ENCODE data around the gene TNFRSF8.
A peak's percentile ranks its signal among the peaks of the same experiment; 100 is the strongest.

The TNFRSF8 gene

GRCh38 chr1:12143631-12144155 is 80.6 kb downstream of the TNFRSF8 start:
- peak; percentile 99 for DNase-seq

DNA sequence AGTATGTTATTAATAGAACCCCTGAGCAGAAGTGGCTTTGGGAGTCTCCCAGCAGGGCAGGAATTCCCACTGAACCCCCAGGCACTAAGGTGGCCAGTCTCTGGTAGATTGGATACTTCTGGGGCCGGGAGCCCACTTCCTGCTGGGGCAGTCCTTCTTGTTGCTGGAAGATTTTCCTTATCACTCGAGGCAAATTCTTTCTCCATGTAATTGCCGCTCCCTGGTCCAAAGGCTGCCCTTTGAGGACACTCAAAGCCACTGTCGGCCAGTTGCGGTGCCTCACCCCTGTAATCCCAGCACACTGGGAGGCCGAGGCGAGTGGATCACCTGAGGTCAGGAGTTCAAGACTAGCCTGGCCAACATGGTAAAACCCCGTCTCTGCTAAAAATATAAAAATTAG is 81.1 kb downstream of the TNFRSF8 start:
- no peak for DNase-seq

DNA sequence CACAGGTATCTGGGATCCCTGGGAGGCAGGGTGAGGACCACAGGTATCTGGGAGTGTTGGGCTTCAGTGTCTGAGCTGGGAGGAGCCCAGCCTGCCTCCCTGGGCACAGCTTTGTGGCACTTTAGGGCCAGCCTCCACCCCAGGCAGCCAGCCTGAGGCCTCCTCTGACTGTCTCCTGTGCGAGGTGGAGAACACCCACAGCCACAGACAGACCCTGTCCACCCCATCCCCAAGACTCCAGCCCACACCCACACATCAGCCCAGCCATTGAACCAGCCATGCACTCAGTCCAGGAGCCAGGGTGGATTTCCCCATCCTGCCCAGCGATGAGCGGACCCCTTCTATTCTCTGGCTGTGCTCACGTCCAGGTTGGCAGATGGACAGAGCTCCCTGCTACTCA is 81.9 kb downstream of the TNFRSF8 start:
- no peak for DNase-seq

- no peak for DNase-seq
Measured at GRCh38 chr1:12145616-12146342, 82.7 kb downstream of the TNFRSF8 start.

DNA sequence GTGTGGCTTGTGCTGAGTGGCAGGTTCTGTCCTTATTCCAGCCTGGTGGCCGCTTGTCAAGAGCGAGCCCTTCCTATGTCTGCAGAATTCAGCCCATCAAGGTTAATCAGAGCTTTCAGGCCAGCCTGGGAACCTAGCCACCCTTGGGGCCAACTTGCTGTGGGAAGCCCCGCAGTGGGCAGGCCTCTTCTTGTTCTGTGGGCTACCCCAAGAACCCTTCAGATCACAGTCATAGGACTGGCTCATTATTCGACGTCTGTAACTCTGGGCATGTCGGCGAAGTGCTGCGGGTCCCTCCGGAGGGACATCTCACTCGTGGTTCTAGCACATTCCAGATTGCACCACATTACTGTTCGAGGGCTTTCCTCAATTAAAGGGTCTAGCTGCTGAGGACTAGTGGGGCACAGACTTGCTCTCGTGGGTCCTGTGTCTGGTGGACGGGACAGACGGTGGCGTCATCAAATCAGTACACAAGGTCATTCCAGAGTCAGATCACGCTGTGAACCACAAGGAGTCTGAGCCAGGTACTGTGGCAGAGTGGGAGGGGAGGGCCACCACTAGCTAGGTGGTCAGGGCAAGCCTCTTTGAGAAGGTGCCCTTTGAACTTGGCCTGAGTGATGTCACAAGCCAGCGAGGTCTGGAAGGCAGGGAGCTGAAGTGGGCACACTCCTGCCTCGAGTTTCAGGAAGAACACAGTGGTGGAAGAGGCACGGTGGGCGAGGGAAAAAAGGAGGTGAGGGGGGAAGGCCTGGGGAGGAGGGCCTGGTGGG is 83.4 kb downstream of the TNFRSF8 start:
- DNase-seq = no peak

DNA sequence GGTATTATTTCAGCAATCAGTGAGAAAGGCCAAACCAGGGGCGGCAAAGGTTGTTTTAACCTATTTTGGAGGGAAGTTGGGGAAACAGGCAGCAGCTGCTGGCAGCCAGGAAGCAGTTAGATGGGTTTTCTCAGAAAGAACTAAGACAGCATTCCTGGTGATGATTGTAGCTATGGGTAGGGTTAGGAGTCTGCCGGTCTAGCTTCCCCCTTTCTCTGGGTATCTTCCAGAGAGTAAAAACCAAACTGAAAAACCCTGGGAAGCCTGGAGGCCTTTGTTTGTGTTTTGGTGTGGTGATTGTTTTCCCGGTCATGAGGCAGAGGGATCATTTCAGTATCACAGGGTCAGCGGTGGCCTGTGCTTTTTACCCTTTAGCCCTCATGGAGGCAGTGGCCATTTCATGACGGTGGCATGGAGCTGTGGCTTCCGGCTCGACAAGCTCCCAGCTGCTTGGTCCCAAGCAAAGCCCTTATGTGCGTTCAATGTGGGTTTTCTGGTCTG is 84.1 kb downstream of the TNFRSF8 start:
- peak; percentile 22 for DNase-seq

GRCh38 chr1:12148160-12148957 is 85.3 kb downstream of the TNFRSF8 start:
- peak; percentile 39 for DNase-seq

GRCh38 chr1:12148958-12149790 is 86.1 kb downstream of the TNFRSF8 start:
- DNase-seq = no peak

DNA sequence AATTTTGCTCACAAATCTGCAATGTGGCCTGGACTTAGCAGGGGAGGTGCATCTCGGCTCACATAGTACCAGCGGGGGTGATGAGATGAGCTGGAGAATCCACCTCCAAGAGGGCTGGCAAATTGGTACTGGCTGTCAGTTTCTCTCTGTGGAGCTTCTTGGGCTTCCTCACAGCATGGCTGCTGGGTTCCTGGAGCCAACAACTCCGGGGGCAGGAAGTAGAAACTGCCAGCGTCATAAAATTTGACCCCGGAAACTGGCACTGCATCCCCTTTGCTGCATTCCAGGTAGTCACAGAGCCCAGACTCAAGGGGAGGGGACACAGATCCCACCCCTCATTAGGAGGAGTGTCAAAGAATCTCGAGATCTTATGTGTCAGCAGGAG is 86.7 kb downstream of the TNFRSF8 start:
- no peak for DNase-seq

GRCh38 chr1:12150456-12151200 is 87.5 kb downstream of the TNFRSF8 start:
- DNase-seq = peak; percentile 78

GRCh38 chr1:12151465-12151864 is 88.4 kb downstream of the TNFRSF8 start:
- no peak for DNase-seq

GRCh38 chr1:12152113-12152891 is 89.2 kb downstream of the TNFRSF8 start:
- peak; percentile 35 for DNase-seq

GRCh38 chr1:12153181-12153785 is 90.2 kb downstream of the TNFRSF8 start:
- peak; percentile 81 for DNase-seq

GRCh38 chr1:12155328-12155727 is 92.2 kb downstream of the TNFRSF8 start:
- no peak for DNase-seq

DNA sequence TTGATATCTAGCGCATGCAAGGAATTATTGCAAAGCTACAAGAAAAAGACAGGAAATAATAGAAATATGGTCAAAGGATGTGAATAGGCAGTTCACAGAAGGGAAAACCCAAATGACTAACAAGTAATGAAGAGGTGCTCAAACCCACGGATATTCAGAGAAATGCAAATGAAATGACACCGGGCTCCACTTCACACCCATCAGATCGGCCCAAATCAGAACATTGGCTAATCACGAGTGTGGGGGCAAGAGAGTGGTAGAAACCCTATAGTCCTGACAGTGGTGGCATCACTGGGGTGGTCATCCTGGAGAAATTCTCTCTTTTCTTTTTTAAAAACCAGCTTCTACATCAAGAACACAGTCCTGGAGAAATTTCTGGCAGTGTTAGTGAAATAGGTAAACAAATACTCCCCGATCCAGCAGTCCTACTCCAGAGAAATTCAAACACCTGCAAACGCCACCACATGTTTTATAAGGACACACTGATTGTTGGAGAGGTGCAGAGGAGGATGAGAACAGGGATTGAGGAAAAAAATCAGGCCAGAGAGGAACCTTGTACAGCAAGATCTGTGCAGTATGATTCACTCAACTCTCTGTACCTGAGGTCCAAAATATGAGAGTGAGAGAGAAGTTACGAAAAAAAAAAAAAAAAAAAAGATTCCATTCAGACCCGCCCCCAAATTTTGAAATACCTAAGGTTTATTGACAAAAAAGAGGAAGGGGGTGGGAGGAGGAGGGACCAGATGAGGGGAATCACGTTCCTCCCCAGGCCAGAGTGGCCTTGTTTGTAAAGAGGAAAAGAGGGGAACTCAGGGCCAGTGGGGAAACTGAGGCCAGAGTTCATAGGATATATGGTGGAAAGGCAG is 94.5 kb downstream of the TNFRSF8 start:
- DNase-seq = peak; percentile 73

DNA sequence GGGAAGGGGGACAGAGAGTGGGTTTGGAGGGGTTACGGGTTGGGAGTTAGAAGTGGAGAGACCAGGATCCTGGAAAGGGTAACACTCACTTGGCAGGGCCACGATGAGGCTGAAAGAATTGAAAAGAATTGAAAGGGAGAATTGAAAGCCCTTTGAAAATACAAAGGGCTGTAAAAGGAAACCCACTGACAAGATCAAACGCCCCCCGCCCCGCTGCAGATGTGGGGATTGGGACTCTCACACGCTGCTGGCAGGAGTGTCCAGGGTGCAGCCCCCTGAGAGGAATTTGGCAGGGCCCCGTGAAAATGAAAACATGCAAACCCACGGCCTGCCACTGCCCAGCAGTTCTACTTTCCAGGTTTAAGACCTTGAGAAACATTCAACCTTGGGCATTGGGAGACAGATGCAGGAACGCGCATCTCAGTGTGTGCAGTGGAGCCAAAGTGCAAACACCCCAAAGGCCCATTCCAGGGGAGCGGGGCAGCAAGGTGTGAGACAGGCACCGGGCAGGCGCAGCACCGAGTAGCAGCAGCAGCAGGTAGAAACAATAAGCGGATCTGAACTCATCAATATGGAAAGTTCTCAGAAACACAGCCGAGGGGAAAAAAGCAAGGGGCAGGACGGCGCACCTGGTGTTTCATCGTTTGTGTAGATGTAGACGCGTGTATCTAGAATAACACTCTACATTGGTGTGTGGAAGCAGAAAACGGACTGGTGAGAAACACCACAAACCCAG is 95.4 kb downstream of the TNFRSF8 start:
- DNase-seq = no peak

DNA sequence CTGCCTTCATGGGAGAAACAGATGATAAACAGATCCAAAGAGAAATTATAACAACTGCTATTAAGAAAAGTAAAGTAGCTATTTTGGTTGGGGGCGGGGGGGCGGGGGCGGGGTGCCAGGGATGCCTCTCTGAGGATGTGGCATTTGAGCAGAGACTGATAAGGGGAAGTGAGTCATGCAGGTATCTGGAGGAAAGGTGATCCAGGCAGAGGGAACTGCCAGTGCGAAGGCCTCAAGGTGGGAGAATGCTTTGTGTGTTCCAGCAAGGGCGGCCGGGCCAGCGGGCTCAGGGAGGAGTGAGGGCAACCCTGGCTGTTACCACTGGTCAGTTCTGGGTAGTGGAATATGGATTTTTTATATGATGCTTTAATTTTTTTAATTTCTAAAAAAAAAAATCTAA is 96.7 kb downstream of the TNFRSF8 start:
- no peak for DNase-seq

- DNase-seq = no peak
Measured at GRCh38 chr1:12161324-12161661, 98.2 kb downstream of the TNFRSF8 start.
